Liver (tissue), 9 donors: ENCODE measurements around the gene ADORA3. TPM values are rescaled to one million over a fixed set of nuclear protein-coding genes. Genes with fewer than 3 reads are reported as not detected.

ENCODE experiments used
- DNase-seq: peaks from one replicate; pipeline ENCODE4 v3.0.0-alpha.2; 2017; ENCODE audit warnings: low spot score
- H3K27ac ChIP-seq, 2 donors: one replicate each; pipeline ENCODE4 v1.7.0; 2013; ENCODE audit warnings: inconsistent platforms in 2 of 2, low read length in 2 of 2, control low read depth in 1 of 2, low read depth in 1 of 2, mild to moderate bottlenecking in 1 of 2
- H3K27me3 ChIP-seq, 4 donors: one replicate each; pipeline versions ENCODE4 v1.6.1 to v1.7.0; 2013; ENCODE audit warnings: low read length in 3 of 4, inconsistent platforms in 1 of 4, mild to moderate bottlenecking in 1 of 4, moderate library complexity in 1 of 4; ENCODE audit not compliant: control insufficient read depth in 4 of 4, insufficient read depth in 4 of 4
- H3K36me3 ChIP-seq, 4 donors: one replicate each; pipeline versions ENCODE4 v1.6.1 to v1.7.0; 2013; ENCODE audit warnings: low read length in 3 of 4, mild to moderate bottlenecking in 3 of 4, low read depth in 1 of 4, moderate library complexity in 1 of 4; ENCODE audit not compliant: control insufficient read depth in 4 of 4, insufficient read depth in 3 of 4
- H3K4me1 ChIP-seq, 4 donors: one replicate each; pipeline versions ENCODE4 v1.6.1 to v1.7.0; 2013; ENCODE audit warnings: low read length in 3 of 4, mild to moderate bottlenecking in 3 of 4, moderate library complexity in 1 of 4; ENCODE audit not compliant: control insufficient read depth in 4 of 4, insufficient read depth in 4 of 4
- H3K4me3 ChIP-seq, 3 donors: one replicate each; pipeline versions ENCODE4 v1.6.1 to v1.7.0; 2013; ENCODE audit warnings: low read length in 3 of 3, control low read depth in 1 of 3, low read depth in 1 of 3, mild to moderate bottlenecking in 1 of 3
- H3K9ac ChIP-seq, 2 donors: one replicate each; pipeline ENCODE4 v1.7.0; 2013; ENCODE audit warnings: low read length in 2 of 2, mild to moderate bottlenecking in 2 of 2, moderate library complexity in 2 of 2, control low read depth in 1 of 2, low read depth in 1 of 2
- H3K9me3 ChIP-seq, 4 donors: one replicate each; pipeline versions ENCODE4 v1.6.1 to v1.7.0; 2013; ENCODE audit warnings: low read length in 3 of 4; ENCODE audit not compliant: control insufficient read depth in 4 of 4
- EGR1 ChIP-seq, 2 donors: IDR thresholded peaks; 2 replicates each; pipeline ENCODE4 v1.6.1; 2016 to 2018; ENCODE audit warnings: antibody characterized with exemption in 2 of 2, low read depth in 2 of 2
- GABPA ChIP-seq, 2 donors: IDR thresholded peaks in 1 of 2; conservative IDR thresholded peaks in 1 of 2; 2 replicates each; pipeline ENCODE4 v1.6.1; 2016; ENCODE audit warnings: antibody characterized with exemption in 2 of 2, mild to moderate bottlenecking in 1 of 2, moderate library complexity in 1 of 2
- HNF4A ChIP-seq, 2 donors: conservative IDR thresholded peaks; 2 replicates each; pipeline ENCODE4 v1.6.1; 2016; ENCODE audit warnings: antibody characterized with exemption in 2 of 2, mild to moderate bottlenecking in 2 of 2
- HNF4G ChIP-seq: IDR thresholded peaks from 2 replicates; pipeline ENCODE4 v1.6.1; 2016; ENCODE audit warnings: antibody characterized with exemption
- JUND ChIP-seq, 2 donors: IDR thresholded peaks; 2 replicates each; pipeline ENCODE4 v1.6.1; 2016; ENCODE audit warnings: antibody characterized with exemption in 2 of 2
- RAD21 ChIP-seq, 2 donors: IDR thresholded peaks; 2 replicates each; pipeline ENCODE4 v1.6.1; 2016; ENCODE audit warnings: antibody characterized with exemption in 2 of 2, mild to moderate bottlenecking in 2 of 2
- RXRA ChIP-seq, 2 donors: IDR thresholded peaks; 2 replicates each; pipeline ENCODE4 v1.6.1; 2017 to 2018; ENCODE audit warnings: antibody characterized with exemption in 2 of 2, mild to moderate bottlenecking in 1 of 2
- SP1 ChIP-seq: IDR thresholded peaks from 2 replicates; pipeline ENCODE4 v1.6.1; 2018; ENCODE audit warnings: antibody characterized with exemption, mild to moderate bottlenecking
- TAF1 ChIP-seq: conservative IDR thresholded peaks from 2 replicates; pipeline ENCODE4 v1.6.1; 2016; ENCODE audit warnings: antibody characterized with exemption, mild to moderate bottlenecking
- YY1 ChIP-seq: IDR thresholded peaks from 2 replicates; pipeline ENCODE4 v1.6.1; 2016; ENCODE audit warnings: antibody characterized with exemption, mild to moderate bottlenecking
- WGBS: extraction: QIAGEN DNeasy Blood & Tissue Kit; methylation state at CpG from one replicate; pipeline ENCODE4 v1.1.7; 2013; 5-methylcytosine and 5-hydroxymethylcytosine counted together
- polyA plus RNA-seq, 2 donors: library from polyadenylated mRNA; stranded (reverse) in 1 of 2; unstranded in 1 of 2; fragments of 200-250 nt in 1 of 2; fragments of >200 nt in 1 of 2; fragmentation: Nextera tagmentation in 1 of 2; extraction: Ambion mirVana in 1 of 2; gene quantifications; one replicate each; pipeline versions ENCODE4 v1.2.1 to v1.2.3, GENCODE V29; 2013 to 2015
- total RNA-seq, 2 donors: library from RNA; depleted of rRNA; stranded (reverse); fragments of >200 nt; gene quantifications; one replicate each; pipeline ENCODE4 v1.2.3, GENCODE V29; 2014
- TF ChIP-seq, protein P1 (sequence below): IDR thresholded peaks from 2 replicates; pipeline ENCODE4 v1.6.1; 2016; ENCODE audit warnings: antibody characterized with exemption, mild to moderate bottlenecking
- TF ChIP-seq, protein P2 (sequence below): IDR thresholded peaks from 2 replicates; pipeline ENCODE4 v1.6.1; 2016; ENCODE audit warnings: antibody characterized with exemption
- TF ChIP-seq, protein P3 (sequence below): IDR thresholded peaks from 2 replicates; pipeline ENCODE4 v1.6.1; 2016; ENCODE audit warnings: antibody characterized with exemption
- TF ChIP-seq, protein P4 (sequence below): IDR thresholded peaks from 2 replicates; pipeline ENCODE4 v1.6.1; 2016; ENCODE audit warnings: antibody characterized with exemption
- donor health status: healthy.
- donor health status: healthy.
- donor health status: healthy.
- donor health status: healthy.
- donor health status: healthy.

Gene ADORA3
- total and polyA plus RNA-seq, 4 donors, result 0.97 to 5.6 (median 3.2) TPM

DNA sequence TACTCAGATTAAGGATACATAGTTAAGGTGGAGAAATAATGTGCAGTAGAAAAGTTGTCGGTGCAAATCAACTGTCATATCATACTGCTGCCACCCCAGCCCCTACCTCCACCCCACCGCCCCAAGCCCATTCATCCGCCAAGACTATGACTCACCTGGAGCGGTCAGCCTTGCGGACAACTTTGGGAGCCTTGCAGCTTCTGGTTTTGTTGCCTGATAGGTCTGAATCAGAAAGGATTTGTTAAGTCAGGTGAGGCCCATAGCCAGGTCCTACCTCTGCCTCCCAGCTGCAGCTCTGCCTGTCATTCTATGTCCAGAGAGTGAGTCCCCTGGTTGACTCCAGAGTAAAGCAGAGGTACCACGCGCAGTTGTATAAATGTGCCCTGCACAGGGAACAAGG is 17.0 kb downstream of the ADORA3 start:
- no peak for DNase-seq
- Histone ChIP-seq H3K27me3 (no peaks in the 10 kb centered on the region), H3K27ac (no peak overlapping the region), H3K4me1 (no peaks in the 10 kb centered on the region), H3K9me3 (no peaks in the 10 kb centered on the region), H3K9ac (no peak overlapping the region), H3K36me3 (no peaks in the 10 kb centered on the region), H3K4me3 (no peak overlapping the region)
- TF ChIP-seq HNF4A (conservative IDR thresholded peaks at IDR 0.05) (no peak), YY1 (no peak), JUND (IDR thresholded peaks at IDR 0.05) (no peak), RXRA (IDR thresholded peaks at IDR 0.05) (no peak), HNF4G (no peak), TAF1 (no peak), EGR1 (IDR thresholded peaks at IDR 0.05; ENCODE audit: low read depth in 2 of 2) (no peak), GABPA (IDR thresholded peaks at IDR 0.05 in 1 of 2, conservative IDR thresholded peaks at IDR 0.05 in 1 of 2) (no peak)
- TF ChIP-seq, protein P1, sequence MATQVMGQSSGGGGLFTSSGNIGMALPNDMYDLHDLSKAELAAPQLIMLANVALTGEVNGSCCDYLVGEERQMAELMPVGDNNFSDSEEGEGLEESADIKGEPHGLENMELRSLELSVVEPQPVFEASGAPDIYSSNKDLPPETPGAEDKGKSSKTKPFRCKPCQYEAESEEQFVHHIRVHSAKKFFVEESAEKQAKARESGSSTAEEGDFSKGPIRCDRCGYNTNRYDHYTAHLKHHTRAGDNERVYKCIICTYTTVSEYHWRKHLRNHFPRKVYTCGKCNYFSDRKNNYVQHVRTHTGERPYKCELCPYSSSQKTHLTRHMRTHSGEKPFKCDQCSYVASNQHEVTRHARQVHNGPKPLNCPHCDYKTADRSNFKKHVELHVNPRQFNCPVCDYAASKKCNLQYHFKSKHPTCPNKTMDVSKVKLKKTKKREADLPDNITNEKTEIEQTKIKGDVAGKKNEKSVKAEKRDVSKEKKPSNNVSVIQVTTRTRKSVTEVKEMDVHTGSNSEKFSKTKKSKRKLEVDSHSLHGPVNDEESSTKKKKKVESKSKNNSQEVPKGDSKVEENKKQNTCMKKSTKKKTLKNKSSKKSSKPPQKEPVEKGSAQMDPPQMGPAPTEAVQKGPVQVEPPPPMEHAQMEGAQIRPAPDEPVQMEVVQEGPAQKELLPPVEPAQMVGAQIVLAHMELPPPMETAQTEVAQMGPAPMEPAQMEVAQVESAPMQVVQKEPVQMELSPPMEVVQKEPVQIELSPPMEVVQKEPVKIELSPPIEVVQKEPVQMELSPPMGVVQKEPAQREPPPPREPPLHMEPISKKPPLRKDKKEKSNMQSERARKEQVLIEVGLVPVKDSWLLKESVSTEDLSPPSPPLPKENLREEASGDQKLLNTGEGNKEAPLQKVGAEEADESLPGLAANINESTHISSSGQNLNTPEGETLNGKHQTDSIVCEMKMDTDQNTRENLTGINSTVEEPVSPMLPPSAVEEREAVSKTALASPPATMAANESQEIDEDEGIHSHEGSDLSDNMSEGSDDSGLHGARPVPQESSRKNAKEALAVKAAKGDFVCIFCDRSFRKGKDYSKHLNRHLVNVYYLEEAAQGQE, result no peak
- TF ChIP-seq, protein P2, sequence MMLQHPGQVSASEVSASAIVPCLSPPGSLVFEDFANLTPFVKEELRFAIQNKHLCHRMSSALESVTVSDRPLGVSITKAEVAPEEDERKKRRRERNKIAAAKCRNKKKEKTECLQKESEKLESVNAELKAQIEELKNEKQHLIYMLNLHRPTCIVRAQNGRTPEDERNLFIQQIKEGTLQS, result no peak
- TF ChIP-seq, protein P3, sequence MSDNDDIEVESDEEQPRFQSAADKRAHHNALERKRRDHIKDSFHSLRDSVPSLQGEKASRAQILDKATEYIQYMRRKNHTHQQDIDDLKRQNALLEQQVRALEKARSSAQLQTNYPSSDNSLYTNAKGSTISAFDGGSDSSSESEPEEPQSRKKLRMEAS, result no peak
- TF ChIP-seq, protein P4, sequence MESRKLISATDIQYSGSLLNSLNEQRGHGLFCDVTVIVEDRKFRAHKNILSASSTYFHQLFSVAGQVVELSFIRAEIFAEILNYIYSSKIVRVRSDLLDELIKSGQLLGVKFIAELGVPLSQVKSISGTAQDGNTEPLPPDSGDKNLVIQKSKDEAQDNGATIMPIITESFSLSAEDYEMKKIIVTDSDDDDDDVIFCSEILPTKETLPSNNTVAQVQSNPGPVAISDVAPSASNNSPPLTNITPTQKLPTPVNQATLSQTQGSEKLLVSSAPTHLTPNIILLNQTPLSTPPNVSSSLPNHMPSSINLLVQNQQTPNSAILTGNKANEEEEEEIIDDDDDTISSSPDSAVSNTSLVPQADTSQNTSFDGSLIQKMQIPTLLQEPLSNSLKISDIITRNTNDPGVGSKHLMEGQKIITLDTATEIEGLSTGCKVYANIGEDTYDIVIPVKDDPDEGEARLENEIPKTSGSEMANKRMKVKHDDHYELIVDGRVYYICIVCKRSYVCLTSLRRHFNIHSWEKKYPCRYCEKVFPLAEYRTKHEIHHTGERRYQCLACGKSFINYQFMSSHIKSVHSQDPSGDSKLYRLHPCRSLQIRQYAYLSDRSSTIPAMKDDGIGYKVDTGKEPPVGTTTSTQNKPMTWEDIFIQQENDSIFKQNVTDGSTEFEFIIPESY, result no peak
- WGBS, result 96% methylated on average over 7 of the region's 7 CpGs

DNA sequence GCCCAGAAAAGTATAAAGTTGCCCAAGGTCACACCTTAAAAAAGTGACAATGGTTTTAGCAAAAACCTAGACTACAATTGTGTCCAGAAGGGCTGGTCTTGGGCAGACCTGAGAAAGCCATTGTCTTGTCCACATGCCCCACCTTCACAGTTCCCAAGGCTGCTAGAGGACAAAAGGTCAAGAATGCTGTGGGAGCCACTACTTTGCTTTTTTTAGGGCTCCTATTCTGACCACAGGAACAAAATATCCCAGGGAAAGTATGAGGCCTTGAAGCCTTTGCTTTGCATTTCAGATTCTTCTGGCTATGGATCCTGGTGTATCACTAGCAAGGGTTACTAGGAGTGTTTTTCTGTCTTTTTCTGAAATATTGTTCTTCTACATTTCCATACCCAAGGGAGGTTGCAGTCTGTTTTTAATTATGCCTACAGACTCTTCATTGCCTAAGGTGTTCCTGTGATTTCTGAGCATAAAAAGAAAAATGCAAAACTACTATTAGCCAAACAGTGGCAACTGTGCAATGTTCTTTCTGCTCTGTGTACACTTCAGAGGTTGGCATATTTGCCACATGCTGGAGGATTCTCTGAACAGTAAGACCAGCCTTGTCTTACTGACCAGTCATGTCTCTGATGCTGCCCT is 18.9 kb downstream of the ADORA3 start:
- no peak overlapping the region for H3K9ac ChIP-seq
- H3K4me1 ChIP-seq, result no peaks in the 10 kb centered on the region
- H3K36me3 ChIP-seq, result no peaks in the 10 kb centered on the region
- H3K4me3 ChIP-seq, result no peak overlapping the region
- no peak overlapping the region for H3K27ac ChIP-seq
- no peaks in the 10 kb centered on the region for H3K27me3 ChIP-seq
- TF ChIP-seq YY1, result no peak
- DNase-seq, result no peak
- no peaks in the 10 kb centered on the region for H3K9me3 ChIP-seq

DNA sequence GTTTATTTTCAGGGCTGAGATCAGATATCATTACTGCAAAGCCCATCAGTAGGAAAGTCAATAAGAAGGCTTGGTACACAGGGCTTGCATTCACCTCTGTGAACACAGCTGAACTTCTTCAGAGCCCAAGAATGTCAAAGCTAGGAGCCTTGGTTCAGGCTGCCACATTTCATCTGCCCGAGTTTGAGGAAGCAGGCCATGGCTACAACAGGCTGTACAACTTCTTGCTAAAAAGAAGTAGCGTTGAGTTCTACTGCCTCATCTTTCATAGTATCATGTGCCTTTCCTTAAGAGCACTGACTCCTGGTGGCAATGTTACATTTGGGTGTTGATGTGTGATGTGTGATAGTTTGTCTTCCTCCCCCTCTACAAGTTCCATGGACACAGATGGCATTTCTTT is 19.6 kb downstream of the ADORA3 start:
- H3K27me3 ChIP-seq, result no peaks in the 10 kb centered on the region
- no peak overlapping the region for H3K4me3 ChIP-seq
- 91% methylated on average over 2 of the region's 2 CpGs for WGBS
- no peak overlapping the region for H3K27ac ChIP-seq
- no peaks in the 10 kb centered on the region for H3K9me3 ChIP-seq
- H3K4me1 ChIP-seq, result no peaks in the 10 kb centered on the region
- TF ChIP-seq, protein P2, result no peak
- TF ChIP-seq EGR1 (IDR thresholded peaks at IDR 0.05; ENCODE audit: low read depth in 2 of 2) (no peak), YY1 (no peak), RAD21 (IDR thresholded peaks at IDR 0.05) (no peak), RXRA (IDR thresholded peaks at IDR 0.05) (no peak), HNF4G (no peak), SP1 (no peak), GABPA (IDR thresholded peaks at IDR 0.05 in 1 of 2, conservative IDR thresholded peaks at IDR 0.05 in 1 of 2) (no peak)
- TF ChIP-seq, protein P4, result no peak
- no peak overlapping the region for H3K9ac ChIP-seq
- no peak for DNase-seq
- H3K36me3 ChIP-seq, result no peaks in the 10 kb centered on the region
